GM04504 (cell line): ENCODE measurements around the gene THOC7.

Experiments used
- DNase-seq: peaks from one replicate; pipeline ENCODE4 v3.0.0-alpha.2; 2012; ENCODE audit warnings: low read depth

THOC7 gene

GRCh38 chr3:63878394-63879060, 14.9 kb upstream of the THOC7 start:
- DNase-seq: no peak

- DNase-seq: no peak
Observed at GRCh38 chr3:63877737-63878393, 14.3 kb upstream of the THOC7 start.

- no peak for DNase-seq
Observed at GRCh38 chr3:63876260-63876659, 12.7 kb upstream of the THOC7 start.

- no peak for DNase-seq
Observed at GRCh38 chr3:63875510-63875909, 11.9 kb upstream of the THOC7 start.

- no peak for DNase-seq
Observed at GRCh38 chr3:63874769-63875168, 11.2 kb upstream of the THOC7 start.

GRCh38 chr3:63872135-63872924, 8.7 kb upstream of the THOC7 start:
- DNase-seq: no peak

- no peak for DNase-seq
Observed at GRCh38 chr3:63870615-63871005, 7.0 kb upstream of the THOC7 start.

- DNase-seq: no peak
Observed at GRCh38 chr3:63869940-63870614, 6.5 kb upstream of the THOC7 start.

GRCh38 chr3:63867225-63867624, 3.6 kb upstream of the THOC7 start:
- DNase-seq: no peak

GRCh38 chr3:63864965-63865327, 1.3 kb upstream of the THOC7 start:
- DNase-seq: no peak

- DNase-seq: no peak
Observed at GRCh38 chr3:63864008-63864964, 681 bp upstream of the THOC7 start.

GRCh38 chr3:63862804-63863149, 828 bp downstream of the THOC7 start:
- no peak for DNase-seq

GRCh38 chr3:63861306-63861705, 2.3 kb downstream of the THOC7 start:
- DNase-seq: no peak

GRCh38 chr3:63860776-63861175, 2.8 kb downstream of the THOC7 start:
- no peak for DNase-seq

- DNase-seq: no peak
Observed at GRCh38 chr3:63857311-63857710, 6.3 kb downstream of the THOC7 start.

- DNase-seq: no peak
Observed at GRCh38 chr3:63855333-63855940, 8.2 kb downstream of the THOC7 start.

- DNase-seq: no peak
Observed at GRCh38 chr3:63853106-63853505, 10.5 kb downstream of the THOC7 start.

- no peak for DNase-seq
Observed at GRCh38 chr3:63851287-63851686, 12.3 kb downstream of the THOC7 start.

- DNase-seq: no peak
Observed at GRCh38 chr3:63849175-63849574, 14.4 kb downstream of the THOC7 start.

- DNase-seq: no peak
Observed at GRCh38 chr3:63847718-63848450, 15.7 kb downstream of the THOC7 start.

- no peak for DNase-seq
Observed at GRCh38 chr3:63845215-63845614, 18.4 kb downstream of the THOC7 start.
